ENCODE results near the gene NEURL3.
"Not testable (repeated sequence)": the region's sequence is repeated elsewhere in the genome, so short reads cannot be mapped to it uniquely, and the experiment has no call there.

NEURL3 gene, protein sequence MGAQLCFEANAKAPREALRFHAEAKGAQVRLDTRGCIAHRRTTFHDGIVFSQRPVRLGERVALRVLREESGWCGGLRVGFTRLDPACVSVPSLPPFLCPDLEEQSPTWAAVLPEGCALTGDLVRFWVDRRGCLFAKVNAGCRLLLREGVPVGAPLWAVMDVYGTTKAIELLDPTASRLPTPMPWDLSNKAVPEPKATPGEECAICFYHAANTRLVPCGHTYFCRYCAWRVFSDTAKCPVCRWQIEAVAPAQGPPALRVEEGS

DNA sequence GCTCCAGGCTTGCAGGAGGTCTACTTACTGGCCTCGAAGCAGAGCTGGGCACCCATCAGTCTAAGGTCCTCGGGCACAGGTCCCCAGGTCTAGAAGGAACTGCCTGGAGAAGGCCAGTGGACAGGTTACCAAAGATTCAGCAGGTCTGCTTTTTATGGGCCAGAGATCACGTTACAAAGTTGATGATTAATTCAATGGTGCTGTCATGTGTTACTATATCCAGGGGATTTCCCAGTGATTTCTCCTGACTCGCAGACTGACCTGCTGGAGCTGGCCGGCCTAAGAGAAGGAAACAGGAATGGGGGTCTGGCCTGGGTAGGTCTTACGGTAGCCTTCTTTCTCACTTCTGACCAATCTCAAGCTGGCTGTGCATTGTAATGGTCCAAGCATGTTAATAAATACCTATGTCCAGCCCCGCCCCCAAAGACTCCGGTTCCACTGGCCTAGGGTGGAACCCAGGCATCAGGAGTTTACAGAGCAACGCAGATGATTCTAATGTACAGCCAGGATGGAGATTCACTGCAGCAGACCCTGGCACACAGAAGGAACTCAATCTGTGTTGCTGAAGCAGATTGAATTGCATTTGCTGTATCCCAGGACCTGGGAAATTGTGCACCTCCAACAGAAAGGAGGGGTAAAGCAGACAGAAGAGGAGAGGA lies at the start of gene NEURL3:
Gene NEURL3 (minus strand): TSS at position 127 of the 659 bp plus-strand sequence. CDS start 71 bp downstream, at position 56.
- DNase-seq (ENCODE audit: low read depth, low spot score): peak; percentile 9
- TF ChIP-seq, protein P1, sequence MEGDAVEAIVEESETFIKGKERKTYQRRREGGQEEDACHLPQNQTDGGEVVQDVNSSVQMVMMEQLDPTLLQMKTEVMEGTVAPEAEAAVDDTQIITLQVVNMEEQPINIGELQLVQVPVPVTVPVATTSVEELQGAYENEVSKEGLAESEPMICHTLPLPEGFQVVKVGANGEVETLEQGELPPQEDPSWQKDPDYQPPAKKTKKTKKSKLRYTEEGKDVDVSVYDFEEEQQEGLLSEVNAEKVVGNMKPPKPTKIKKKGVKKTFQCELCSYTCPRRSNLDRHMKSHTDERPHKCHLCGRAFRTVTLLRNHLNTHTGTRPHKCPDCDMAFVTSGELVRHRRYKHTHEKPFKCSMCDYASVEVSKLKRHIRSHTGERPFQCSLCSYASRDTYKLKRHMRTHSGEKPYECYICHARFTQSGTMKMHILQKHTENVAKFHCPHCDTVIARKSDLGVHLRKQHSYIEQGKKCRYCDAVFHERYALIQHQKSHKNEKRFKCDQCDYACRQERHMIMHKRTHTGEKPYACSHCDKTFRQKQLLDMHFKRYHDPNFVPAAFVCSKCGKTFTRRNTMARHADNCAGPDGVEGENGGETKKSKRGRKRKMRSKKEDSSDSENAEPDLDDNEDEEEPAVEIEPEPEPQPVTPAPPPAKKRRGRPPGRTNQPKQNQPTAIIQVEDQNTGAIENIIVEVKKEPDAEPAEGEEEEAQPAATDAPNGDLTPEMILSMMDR (IDR thresholded peaks at IDR 0.05; ENCODE audit: insufficient read depth, low read length, missing control alignments): no peak
- ChIA-PET POLR2A (no interaction called here), CTCF (interaction anchor here (0.7 to 10.0 kb wide), 9 partner anchors 9 to 513 kb away, joined by 3 to 340 read pairs (median 4); no protein-coding TSS in a partner anchor)
- no peak within 1 kb of the TSS for H3K4me3 ChIP-seq (ENCODE audit: low read depth, low read length)

DNA sequence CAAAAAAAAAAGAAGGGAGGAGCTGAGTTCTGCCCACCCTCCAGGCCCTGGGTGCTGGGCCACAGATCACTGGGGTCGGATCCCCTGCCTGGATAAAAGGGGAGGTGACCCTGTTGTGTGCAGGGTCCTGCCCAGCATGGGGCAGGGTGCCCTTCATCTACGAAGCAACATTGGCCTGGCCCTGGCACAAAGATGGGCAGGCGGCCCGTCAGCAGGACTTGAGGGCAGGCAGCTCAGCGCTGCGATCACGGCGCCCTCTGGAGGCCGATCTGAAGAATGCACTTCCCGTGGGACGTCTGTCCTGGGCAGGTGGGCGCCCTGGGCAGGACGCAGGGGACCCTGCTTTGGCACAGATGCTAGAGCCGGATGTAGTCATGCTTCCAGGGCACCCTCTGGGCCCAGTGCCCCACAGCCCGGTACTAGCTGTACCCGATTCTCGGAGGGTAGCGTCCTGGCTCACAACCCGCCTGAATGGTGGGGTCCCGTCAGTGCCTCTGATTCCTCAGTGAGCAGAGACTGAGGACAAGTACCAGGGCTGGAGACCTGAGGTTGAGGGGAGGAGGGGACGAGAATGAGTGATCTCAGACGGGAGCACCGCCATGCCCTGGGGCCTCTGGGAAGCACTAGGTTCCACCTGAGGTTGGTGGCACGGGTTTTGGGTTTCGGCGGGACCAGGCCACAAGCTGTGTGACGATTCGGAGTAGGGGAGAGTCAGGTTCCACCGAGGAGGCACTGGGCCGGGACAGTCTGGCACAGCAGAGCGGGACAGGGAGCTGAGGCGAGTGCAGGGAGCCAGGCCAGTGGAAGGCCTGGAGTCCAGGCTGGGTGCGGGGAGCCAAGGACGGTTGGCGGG lies 49.4 kb upstream of the NEURL3 start:
- ChIA-PET POLR2A (no interaction called here), CTCF (interaction anchor here (0.7 to 12.9 kb wide), 32 partner anchors 10 to 246 kb away, joined by 3 to 257 read pairs (median 4); partner anchors contain the start of gene ARID5A)
- TF ChIP-seq, protein P1 (IDR thresholded peaks at IDR 0.05; ENCODE audit: insufficient read depth, low read length, missing control alignments): peak; percentile 96
- H3K4me3 ChIP-seq (ENCODE audit: low read depth, low read length): no peak overlapping the region
- no peak for DNase-seq (ENCODE audit: low read depth, low spot score)

- CTCF ChIA-PET: interaction anchor here (0.7 to 12.9 kb wide), 25 partner anchors 11 to 246 kb away, joined by 3 to 257 read pairs (median 4); partner anchors contain the start of gene ARID5A
- POLR2A ChIA-PET; H3K4me3 ChIP-seq (ENCODE audit: low read depth, low read length); DNase-seq (ENCODE audit: low read depth, low spot score): not testable (repeated sequence)
Observed at GRCh38 chr2:96553957-96554292, 48.8 kb upstream of the NEURL3 start.

- no peak for DNase-seq (ENCODE audit: low read depth, low spot score)
- CTCF ChIA-PET: interaction anchor here (0.7 to 12.9 kb wide), 21 partner anchors 11 to 247 kb away, joined by 3 to 257 read pairs (median 4); partner anchors contain the start of gene ARID5A
- POLR2A ChIA-PET: no interaction called here
- TF ChIP-seq, protein P1 (IDR thresholded peaks at IDR 0.05; ENCODE audit: insufficient read depth, low read length, missing control alignments): no peak
- no peak overlapping the region for H3K4me3 ChIP-seq (ENCODE audit: low read depth, low read length)
Observed at GRCh38 chr2:96553176-96553956, 48.2 kb upstream of the NEURL3 start.

DNA sequence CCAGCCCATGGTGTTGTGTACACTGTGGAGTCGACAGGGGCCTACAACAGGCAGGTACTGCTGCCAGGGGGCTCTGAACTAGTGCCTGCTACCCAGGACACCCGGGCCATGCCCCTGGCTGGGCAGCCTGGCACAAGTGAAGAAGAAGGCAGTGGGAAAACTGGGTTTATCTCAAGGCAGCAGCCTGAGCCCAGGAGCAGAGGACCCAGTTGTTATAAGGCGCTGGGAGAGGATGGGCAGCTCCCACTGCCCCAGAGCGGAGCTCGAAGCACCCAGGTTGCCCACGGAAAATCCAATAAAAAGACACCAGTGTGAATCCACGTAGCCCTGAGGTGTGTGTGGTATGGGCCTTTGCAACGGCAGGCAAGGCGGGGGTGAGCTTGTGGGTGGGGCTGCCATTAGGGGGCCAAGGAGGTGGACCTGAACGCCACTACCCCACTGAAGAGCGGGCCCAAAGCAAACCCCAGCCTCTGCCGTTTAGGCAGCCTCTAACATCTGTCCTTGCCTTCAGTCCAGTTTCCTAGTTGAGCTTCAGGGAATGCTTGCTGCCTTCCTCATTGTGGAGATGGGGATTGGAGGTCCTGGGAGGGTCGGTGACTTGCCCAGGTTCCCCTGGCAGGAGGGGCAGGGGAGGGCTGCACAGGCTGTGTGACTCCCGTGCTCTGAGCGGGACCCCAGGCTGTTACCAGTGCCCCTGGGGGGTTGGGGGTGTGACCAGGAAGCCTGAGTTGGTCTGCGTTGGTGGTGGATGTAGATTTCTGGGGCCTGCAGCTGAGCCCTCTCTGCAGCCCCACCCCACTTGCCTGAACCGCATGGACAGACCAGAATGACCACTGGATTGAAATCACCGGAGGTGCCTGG lies 47.4 kb upstream of the NEURL3 start:
- ChIA-PET CTCF (interaction anchor here (3.9 to 12.9 kb wide), 3 partner anchors 12 to 145 kb away, joined by 60 to 257 read pairs (median 76); partner anchors contain the start of gene ARID5A), POLR2A (no interaction called here)
- TF ChIP-seq, protein P1 (IDR thresholded peaks at IDR 0.05; ENCODE audit: insufficient read depth, low read length, missing control alignments): no peak
- H3K4me3 ChIP-seq (ENCODE audit: low read depth, low read length): no peak overlapping the region
- no peak for DNase-seq (ENCODE audit: low read depth, low spot score)
